H1 (cell line): ENCODE results near the gene BMPR1A. TPM values are rescaled to one million over a fixed set of nuclear protein-coding genes. Genes with fewer than 3 reads are reported as not detected.

Experiments used
- CTCF ChIA-PET: fragments of 300-600 bp; sonication (Branson Sonifier 250); formaldehyde crosslinking; loops from one replicate; lab custom pipeline; 2021; ENCODE audit not compliant: partially characterized antibody; lab: Charles Lee
- POLR2A ChIA-PET: fragments of 300-600 bp; sonication (Branson Sonifier 250); formaldehyde crosslinking; loops from one replicate; lab custom pipeline; 2021; ENCODE audit warnings: inconsistent platforms; ENCODE audit not compliant: partially characterized antibody; lab: Charles Lee
- DNase-seq, 2 experiments: peaks; one replicate each; pipeline versions ENCODE4 v3.0.0 to v3.0.0-alpha.2; 2010 to 2022; ENCODE audit warnings: low spot score in 2 of 2, low read depth in 1 of 2, mixed read lengths in 1 of 2
- FAIRE-seq: peaks from 2 replicates; lab custom pipeline; 2011; peaks lifted over from hg19 to GRCh38; lab: Jason Lieb, UNC
- H2AFZ ChIP-seq: 2 replicates; pipeline ENCODE4 v1.8.1; 2012; ENCODE audit warnings: low read length, inconsistent platforms
- H2AK5ac ChIP-seq: 2 replicates; pipeline ENCODE4 v1.6.1; 2013; ENCODE audit warnings: low read depth, low read length
- H2BK120ac ChIP-seq: replicated peaks from 2 replicates; pipeline ENCODE3; 2013; ENCODE audit warnings: low read depth, low read length, inconsistent platforms
- H2BK12ac ChIP-seq: 2 replicates; pipeline ENCODE4 v1.6.1; 2013; ENCODE audit warnings: low read depth, low read length
- H2BK15ac ChIP-seq: 2 replicates; pipeline ENCODE4 v1.6.1; 2013; ENCODE audit warnings: low read length
- H2BK20ac ChIP-seq: 2 replicates; pipeline ENCODE4 v1.6.1; 2013; ENCODE audit warnings: low read length
- H2BK5ac ChIP-seq: 2 replicates; pipeline ENCODE4 v1.6.1; 2013; ENCODE audit warnings: low read depth, low read length
- H3K14ac ChIP-seq: 2 replicates; pipeline ENCODE4 v1.6.1; 2013; ENCODE audit warnings: inconsistent platforms; ENCODE audit not compliant: insufficient read length
- H3K18ac ChIP-seq: 2 replicates; pipeline ENCODE4 v1.6.1; 2013; ENCODE audit warnings: low read length; ENCODE audit errors: extremely low read depth
- H3K23ac ChIP-seq: 2 replicates; pipeline ENCODE4 v1.6.1; 2013; ENCODE audit warnings: inconsistent platforms; ENCODE audit not compliant: insufficient read length
- H3K23me2 ChIP-seq: 2 replicates; pipeline ENCODE4 v1.6.1; 2013; ENCODE audit warnings: low read depth, low read length
- H3K27ac ChIP-seq: 2 replicates; pipeline ENCODE4 v1.6.1; 2011; ENCODE audit warnings: low read depth, low read length, inconsistent platforms
- H3K27me3 ChIP-seq, 4 experiments: replicated peaks in 1 of 4; 1 replicate in 1 of 4; 2 replicates in 3 of 4; pipeline versions ENCODE4 v1.6.1 to v1.8.1; 2011 to 2013; ENCODE audit warnings: low read length in 3 of 4, mild to moderate bottlenecking in 3 of 4, inconsistent platforms in 2 of 4, mixed read lengths in 2 of 4, moderate library complexity in 1 of 4; ENCODE audit not compliant: control insufficient read depth in 3 of 4, insufficient read depth in 3 of 4; ENCODE audit errors: extremely low read depth in 1 of 4
- H3K36me3 ChIP-seq, 4 experiments: 2 replicates each; pipeline versions ENCODE4 v1.6.1 to v1.8.1; 2011 to 2013; ENCODE audit warnings: mild to moderate bottlenecking in 4 of 4, low read length in 3 of 4, moderate library complexity in 2 of 4, control low read depth in 1 of 4, inconsistent platforms in 1 of 4; ENCODE audit not compliant: insufficient read depth in 4 of 4, control insufficient read depth in 2 of 4
- H3K4ac ChIP-seq: replicated peaks from 2 replicates; pipeline ENCODE3; 2013; ENCODE audit warnings: low read length, low read depth, mixed read lengths, inconsistent platforms; ENCODE audit not compliant: insufficient read length
- H3K4me1 ChIP-seq, 4 experiments: replicated peaks in 1 of 4; 1 replicate in 1 of 4; 2 replicates in 3 of 4; pipeline versions ENCODE4 v1.6.1 to v1.8.1; 2011 to 2013; ENCODE audit warnings: low read length in 3 of 4, inconsistent platforms in 2 of 4, mixed read lengths in 1 of 4; ENCODE audit not compliant: insufficient read depth in 4 of 4, control insufficient read depth in 3 of 4
- H3K4me2 ChIP-seq, 2 experiments: 2 replicates each; pipeline versions ENCODE4 v1.6.1 to v1.8.1; 2011 to 2013; ENCODE audit warnings: low read depth in 2 of 2, low read length in 2 of 2, control low read depth in 1 of 2, inconsistent platforms in 1 of 2, mild to moderate bottlenecking in 1 of 2; ENCODE audit not compliant: insufficient read depth in 1 of 2
- H3K4me3 ChIP-seq, 4 experiments: fragments of 200-600, 300-600 bp in 1 of 4; sonication (generic), shearing (Covaris generic), sonication (Bioruptor Twin) in 1 of 4; 2 replicates each; pipeline versions ENCODE4 v1.5.1 to v1.8.1; 2011 to 2016; ENCODE audit warnings: low read length in 4 of 4, low read depth in 3 of 4, control low read depth in 2 of 4, inconsistent platforms in 2 of 4, mild to moderate bottlenecking in 2 of 4, mixed read lengths in 1 of 4, moderate library complexity in 1 of 4; ENCODE audit not compliant: insufficient read depth in 2 of 4; ENCODE audit errors: extremely low read depth in 1 of 4
- H3K56ac ChIP-seq: replicated peaks from 2 replicates; pipeline ENCODE3; 2013; ENCODE audit warnings: low read depth, mild to moderate bottlenecking, mixed read lengths, low read length, inconsistent platforms; ENCODE audit not compliant: insufficient read length
- H3K79me1 ChIP-seq: 2 replicates; pipeline ENCODE4 v1.6.1; 2013; ENCODE audit warnings: low read depth, low read length, control low read depth
- H3K79me2 ChIP-seq, 2 experiments: 2 replicates each; pipeline versions ENCODE4 v1.6.1 to v1.8.1; 2012 to 2013; ENCODE audit warnings: low read length in 2 of 2, mild to moderate bottlenecking in 2 of 2, inconsistent platforms in 1 of 2; ENCODE audit not compliant: insufficient read depth in 2 of 2, control insufficient read depth in 1 of 2
- H3K9ac ChIP-seq, 4 experiments: replicated peaks in 1 of 4; 1 replicate in 1 of 4; 2 replicates in 3 of 4; pipeline versions ENCODE4 v1.6.1 to v1.8.1; 2011 to 2013; ENCODE audit warnings: low read depth in 3 of 4, low read length in 3 of 4, control low read depth in 2 of 4, mild to moderate bottlenecking in 2 of 4, moderate library complexity in 2 of 4, inconsistent platforms in 1 of 4; ENCODE audit errors: extremely low read depth in 1 of 4
- H3K9me3 ChIP-seq, 2 experiments: 2 replicates each; pipeline versions ENCODE4 v1.6.1 to v1.8.1; 2012 to 2013; ENCODE audit warnings: mild to moderate bottlenecking in 2 of 2, moderate library complexity in 2 of 2, control low read depth in 1 of 2, inconsistent platforms in 1 of 2, low read depth in 1 of 2, low read length in 1 of 2, mixed read lengths in 1 of 2; ENCODE audit not compliant: insufficient read depth in 2 of 2
- H4K20me1 ChIP-seq, 2 experiments: replicated peaks in 1 of 2; 2 replicates each; pipeline versions ENCODE3 to v1.8.1; 2011 to 2013; ENCODE audit warnings: inconsistent platforms in 2 of 2, low read length in 2 of 2, mild to moderate bottlenecking in 1 of 2; ENCODE audit not compliant: insufficient read depth in 2 of 2, control insufficient read depth in 1 of 2
- H4K5ac ChIP-seq: 2 replicates; pipeline ENCODE4 v1.6.1; 2013; ENCODE audit warnings: low read length, low read depth, mixed read lengths, inconsistent platforms; ENCODE audit not compliant: insufficient read length
- H4K8ac ChIP-seq: 2 replicates; pipeline ENCODE4 v1.8.0; 2013; ENCODE audit warnings: mild to moderate bottlenecking, moderate library complexity, low read length, inconsistent platforms; ENCODE audit not compliant: insufficient read depth; ENCODE audit errors: extremely low read depth
- H4K91ac ChIP-seq: replicated peaks from 2 replicates; pipeline ENCODE3; 2013; ENCODE audit warnings: low read length, mixed read lengths, inconsistent platforms; ENCODE audit not compliant: insufficient read length
- CHD1 ChIP-seq: IDR thresholded peaks from 2 replicates; pipeline ENCODE4 v1.6.1; 2012; ENCODE audit warnings: low read depth, low read length, improper control_type of control experiment
- ZNF274 ChIP-seq: IDR thresholded peaks from 2 replicates; pipeline ENCODE4 v1.7.0; 2012; ENCODE audit warnings: low read length, borderline replicate concordance; ENCODE audit errors: extremely low read depth
- WGBS, 2 experiments: shearing (Covaris generic) in 1 of 2; methylation state at CpG; one replicate each; pipeline versions ENCODE4 v1.1.6 to v1.1.7; 2013 to 2015; ENCODE audit warnings: low lambda C conversion rate in 2 of 2, mixed read lengths in 2 of 2, inconsistent platforms in 1 of 2, low coverage in 1 of 2, missing lambda C conversion rate in 1 of 2; ENCODE audit not compliant: insufficient replicate concordance in 2 of 2, insufficient coverage in 1 of 2, insufficient read length in 1 of 2; ENCODE audit errors: extremely low coverage in 1 of 2, missing lambda C conversion rate in 1 of 2; 5-methylcytosine and 5-hydroxymethylcytosine counted together
- polyA plus RNA-seq, 7 experiments: library from polyadenylated mRNA; depleted of rRNA in 3 of 7; stranded (reverse) in 5 of 7; unstranded in 2 of 7; fragments of >200 nt in 5 of 7; fragments of 200-250 nt in 2 of 7; gene quantifications; 1 replicate in 5 of 7; 2 replicates in 1 of 7; 4 replicates in 1 of 7; pipeline versions ENCODE4 v1.2.1 to v1.2.3, GENCODE V29; 2011 to 2013; ENCODE audit warnings: missing spikeins in 2 of 7, mixed read lengths in 2 of 7
- total RNA-seq: library from RNA; stranded (reverse); fragmentation: NEBNext Ultra II Directional; extraction: Animal tissue kit (Norgen Biotek cat#: 25700); gene quantifications from 2 replicates; pipeline ENCODE4 v1.2.1, GENCODE V29; 2021

The BMPR1A gene
- total and polyA plus RNA-seq, 2 of the 8 experiments (the other 6 are each of a cell fraction or from before 2014, with no cell fraction given): 34.4 to 129 TPM

- Histone ChIP-seq H2AK5ac (no peak overlapping the region), H4K91ac (no peak overlapping the region), H2BK5ac (no peak overlapping the region), H3K27me3 (no peaks in the 10 kb centered on the region), H3K79me1 (no peaks in the 10 kb centered on the region), H3K9me3 (no peaks in the 10 kb centered on the region), H4K8ac (no peak overlapping the region), H2BK15ac (no peak overlapping the region), H3K14ac (no peak overlapping the region), H2BK20ac (no peak overlapping the region), H3K4me1 (peaks cover 2 to 26% (median 3%) of the 10 kb centered on the region in 4 experiments), H3K36me3 (no peaks in the 10 kb centered on the region), H3K9ac (no peak overlapping the region), H2BK120ac (no peak overlapping the region), H3K23me2 (no peaks in the 10 kb centered on the region), H3K4ac (no peak overlapping the region), H4K5ac (no peak overlapping the region), H3K56ac (no peak overlapping the region), H4K20me1 (peaks cover 1 to 5% of the 10 kb centered on the region in 2 experiments), H3K4me2 (no peak overlapping the region), H3K79me2 (peaks cover 8 to 99% of the 10 kb centered on the region in 2 experiments), H2BK12ac (no peak overlapping the region), H3K27ac (no peak overlapping the region), H3K4me3 (no peak overlapping the region), H2AFZ (no peak overlapping the region), H3K23ac (no peak overlapping the region), H3K18ac (no peak overlapping the region)
- FAIRE-seq (no peak), DNase-seq (no peak)
- ChIA-PET POLR2A (no interaction called here), CTCF (interaction anchor here (1.2 kb wide), 1 partner anchor 113 kb away, joined by 3 read pairs; no protein-coding TSS in a partner anchor)
- WGBS, 2 experiments: 89% methylated on average over 6 of the region's 6 CpGs; no CpG with 5 or more reads in 1 of the 2 experiments
- TF ChIP-seq CHD1 (no peak), ZNF274 (no peak)
These were observed 46.2 kb downstream of the BMPR1A start for GRCh38 chr10:86802473-86803108.
